ENCODE measurements around the gene SLC46A1.

DNA sequence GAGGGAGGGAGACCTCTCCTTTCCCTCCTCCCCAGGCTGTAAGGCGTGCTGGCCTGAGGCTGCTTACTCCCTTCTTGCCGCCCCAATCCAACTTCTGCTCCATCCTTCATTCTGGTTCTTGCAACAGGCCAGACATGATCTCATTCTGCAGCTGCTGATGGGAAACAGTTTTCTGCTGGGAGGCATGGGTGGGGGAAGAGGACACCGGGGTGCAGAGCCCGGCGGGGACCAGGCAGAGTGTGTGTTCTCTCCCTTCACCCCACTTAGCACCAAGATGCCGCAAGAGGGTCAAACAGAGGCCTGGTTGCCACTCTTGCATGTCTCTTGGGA, 33.1 kb downstream of the SLC46A1 start:
- no peak for TF ChIP-seq POLR2A (IDR thresholded peaks at IDR 0.05)
- TF ChIP-seq, protein P1, sequence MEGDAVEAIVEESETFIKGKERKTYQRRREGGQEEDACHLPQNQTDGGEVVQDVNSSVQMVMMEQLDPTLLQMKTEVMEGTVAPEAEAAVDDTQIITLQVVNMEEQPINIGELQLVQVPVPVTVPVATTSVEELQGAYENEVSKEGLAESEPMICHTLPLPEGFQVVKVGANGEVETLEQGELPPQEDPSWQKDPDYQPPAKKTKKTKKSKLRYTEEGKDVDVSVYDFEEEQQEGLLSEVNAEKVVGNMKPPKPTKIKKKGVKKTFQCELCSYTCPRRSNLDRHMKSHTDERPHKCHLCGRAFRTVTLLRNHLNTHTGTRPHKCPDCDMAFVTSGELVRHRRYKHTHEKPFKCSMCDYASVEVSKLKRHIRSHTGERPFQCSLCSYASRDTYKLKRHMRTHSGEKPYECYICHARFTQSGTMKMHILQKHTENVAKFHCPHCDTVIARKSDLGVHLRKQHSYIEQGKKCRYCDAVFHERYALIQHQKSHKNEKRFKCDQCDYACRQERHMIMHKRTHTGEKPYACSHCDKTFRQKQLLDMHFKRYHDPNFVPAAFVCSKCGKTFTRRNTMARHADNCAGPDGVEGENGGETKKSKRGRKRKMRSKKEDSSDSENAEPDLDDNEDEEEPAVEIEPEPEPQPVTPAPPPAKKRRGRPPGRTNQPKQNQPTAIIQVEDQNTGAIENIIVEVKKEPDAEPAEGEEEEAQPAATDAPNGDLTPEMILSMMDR (IDR thresholded peaks at IDR 0.05), result no peak
